NCI-H187 (cell line): ENCODE data around the gene SNRPA.
"Not testable (repeated sequence)": the region's sequence is repeated elsewhere in the genome, so short reads cannot be mapped to it uniquely, and the experiment has no call there.

ENCODE experiments used
- DNase-seq, 2 experiments: peaks; one replicate each; lab custom pipeline; 2025; lab: John Stamatoyannopoulos, UW

The SNRPA gene

GRCh38 chr19:40802300-40803169 lies 51.5 kb downstream of the SNRPA start:
- no peak for DNase-seq

GRCh38 chr19:40803170-40803856 lies 52.3 kb downstream of the SNRPA start:
- no peak for DNase-seq

- no peak for DNase-seq
Measured at GRCh38 chr19:40803857-40804782, 53.1 kb downstream of the SNRPA start.

GRCh38 chr19:40804783-40805242 lies 53.8 kb downstream of the SNRPA start:
- DNase-seq = no peak

GRCh38 chr19:40805258-40805868 lies 54.4 kb downstream of the SNRPA start:
- DNase-seq = no peak

- DNase-seq = peak; percentile 58 to 82
Measured at GRCh38 chr19:40806423-40807146, 55.6 kb downstream of the SNRPA start.

- DNase-seq = no peak
Measured at GRCh38 chr19:40807147-40808020, 56.4 kb downstream of the SNRPA start.

- DNase-seq = no peak
Measured at GRCh38 chr19:40808021-40808325, 57.0 kb downstream of the SNRPA start.

GRCh38 chr19:40808497-40808896 lies 57.5 kb downstream of the SNRPA start:
- DNase-seq = no peak

- DNase-seq = no peak
Measured at GRCh38 chr19:40809358-40810086, 58.5 kb downstream of the SNRPA start.

GRCh38 chr19:40810160-40810559 lies 59.2 kb downstream of the SNRPA start:
- DNase-seq = no peak

GRCh38 chr19:40810649-40811408 lies 59.8 kb downstream of the SNRPA start:
- peak in 1 of 2 experiments; percentile 58 for DNase-seq

- no peak for DNase-seq
Measured at GRCh38 chr19:40811478-40812341, 60.7 kb downstream of the SNRPA start.

- not testable (repeated sequence) for DNase-seq
Measured at GRCh38 chr19:40812571-40812970, 61.6 kb downstream of the SNRPA start.

- no peak for DNase-seq
Measured at GRCh38 chr19:40813182-40813581, 62.2 kb downstream of the SNRPA start.
